ENCODE data around the gene TMEM214.

TMEM214 gene

GRCh38 chr2:27032495-27033252, at the start of gene TMEM214:
TSS of gene TMEM214 (plus strand) at chr2:27032965. CDS start at chr2:27033016, 51 bp downstream.
- DNase-seq (ENCODE audit: low read depth in 2 of 2, low spot score in 1 of 2) = peak; percentile 37 to 50

- no peak for DNase-seq (ENCODE audit: low read depth in 2 of 2, low spot score in 1 of 2)
Observed at GRCh38 chr2:26983746-26984145, 49.0 kb upstream of the TMEM214 start.

- DNase-seq (ENCODE audit: low read depth in 2 of 2, low spot score in 1 of 2) = no peak
Observed at GRCh38 chr2:26985807-26986206, 47.0 kb upstream of the TMEM214 start.

GRCh38 chr2:26986576-26986975, 46.2 kb upstream of the TMEM214 start:
- DNase-seq (ENCODE audit: low read depth in 2 of 2, low spot score in 1 of 2) = no peak

GRCh38 chr2:26988058-26988860, 44.5 kb upstream of the TMEM214 start:
- no peak for DNase-seq (ENCODE audit: low read depth in 2 of 2, low spot score in 1 of 2)

- DNase-seq (ENCODE audit: low read depth in 2 of 2, low spot score in 1 of 2) = no peak
Observed at GRCh38 chr2:26989156-26989555, 43.6 kb upstream of the TMEM214 start.

- no peak for DNase-seq (ENCODE audit: low read depth in 2 of 2, low spot score in 1 of 2)
Observed at GRCh38 chr2:26991717-26992116, 41.0 kb upstream of the TMEM214 start.

- DNase-seq (ENCODE audit: low read depth in 2 of 2, low spot score in 1 of 2) = no peak
Observed at GRCh38 chr2:26993768-26994167, 39.0 kb upstream of the TMEM214 start.

GRCh38 chr2:26994983-26995382, 37.8 kb upstream of the TMEM214 start:
- DNase-seq (ENCODE audit: low read depth in 2 of 2, low spot score in 1 of 2) = no peak

- no peak for DNase-seq (ENCODE audit: low read depth in 2 of 2, low spot score in 1 of 2)
Observed at GRCh38 chr2:26997394-26997793, 35.4 kb upstream of the TMEM214 start.

GRCh38 chr2:26998323-26998722, 34.4 kb upstream of the TMEM214 start:
- no peak for DNase-seq (ENCODE audit: low read depth in 2 of 2, low spot score in 1 of 2)

- DNase-seq (ENCODE audit: low read depth in 2 of 2, low spot score in 1 of 2) = no peak
Observed at GRCh38 chr2:27000228-27000627, 32.5 kb upstream of the TMEM214 start.

GRCh38 chr2:27000995-27001394, 31.8 kb upstream of the TMEM214 start:
- no peak for DNase-seq (ENCODE audit: low read depth in 2 of 2, low spot score in 1 of 2)

GRCh38 chr2:27001950-27002349, 30.8 kb upstream of the TMEM214 start:
- no peak for DNase-seq (ENCODE audit: low read depth in 2 of 2, low spot score in 1 of 2)

- no peak for DNase-seq (ENCODE audit: low read depth in 2 of 2, low spot score in 1 of 2)
Observed at GRCh38 chr2:27003007-27003406, 29.8 kb upstream of the TMEM214 start.

- no peak for DNase-seq (ENCODE audit: low read depth in 2 of 2, low spot score in 1 of 2)
Observed at GRCh38 chr2:27003857-27004256, 28.9 kb upstream of the TMEM214 start.

GRCh38 chr2:27006602-27007415, 26.0 kb upstream of the TMEM214 start:
- DNase-seq (ENCODE audit: low read depth in 2 of 2, low spot score in 1 of 2) = no peak

GRCh38 chr2:27007416-27008374, 25.1 kb upstream of the TMEM214 start:
- DNase-seq (ENCODE audit: low read depth in 2 of 2, low spot score in 1 of 2) = no peak

- DNase-seq (ENCODE audit: low read depth in 2 of 2, low spot score in 1 of 2) = no peak
Observed at GRCh38 chr2:27008678-27009077, 24.1 kb upstream of the TMEM214 start.

GRCh38 chr2:27009083-27009482, 23.7 kb upstream of the TMEM214 start:
- DNase-seq (ENCODE audit: low read depth in 2 of 2, low spot score in 1 of 2) = no peak
